ENCODE measurements around the gene TMPRSS12. TPM values are rescaled to one million over a fixed set of nuclear protein-coding genes. Genes with fewer than 3 reads are reported as not detected.

Gene TMPRSS12
- polyA plus RNA-seq, 4 donors = 0.03 TPM; not detected in 3

Other genes with a start within 250 kb of the TMPRSS12 start
- 10 to 100 TPM; 16.3 to 40.7 (median 17.7) TPM for gene ATF1, start 78.8 kb upstream of the TMPRSS12 start, polyA plus RNA-seq
- not detected for gene HIGD1C, start 109.6 kb downstream of the TMPRSS12 start, polyA plus RNA-seq
- 10 to 100 TPM in 3 of 4 donors, 1 to 10 TPM in 1; 8.9 to 84.1 (median 16.8) TPM for gene SLC11A2, start 183.5 kb downstream of the TMPRSS12 start, polyA plus RNA-seq
- gene LETMD1, start 205.4 kb downstream of the TMPRSS12 start, polyA plus RNA-seq = 100 to 1,000 TPM in 1 of 4 donors, 10 to 100 TPM in 3; 74.7 to 173 (median 85.6) TPM
- gene CSRNP2, start 240.7 kb downstream of the TMPRSS12 start, polyA plus RNA-seq = 10 to 100 TPM in 1 of 4 donors, 1 to 10 TPM in 3; 3.8 to 14.5 (median 8.1) TPM